Lung (tissue), 12 donors: ENCODE measurements around the gene ABTB1. TPM values are rescaled to one million over a fixed set of nuclear protein-coding genes. Genes with fewer than 3 reads are reported as not detected.

Source experiments
- ATAC-seq: fragments of 200-7000 bp; cut with Tn5 transposase; one replicate; pipeline ENCODE4 v1.9.1; 2020; ENCODE audit warnings: moderate number of reproducible peaks; ENCODE audit not compliant: insufficient read depth, low FRiP score
- DNase-seq, 3 donors: peaks; one replicate each; pipeline ENCODE4 v3.0.0-alpha.2; 2013 to 2017
- H3K27ac ChIP-seq, 2 donors: one replicate each; pipeline ENCODE4 v1.5.1; 2013; ENCODE audit warnings: mild to moderate bottlenecking in 2 of 2, moderate library complexity in 2 of 2, control low read depth in 1 of 2, inconsistent platforms in 1 of 2, low read depth in 1 of 2, low read length in 1 of 2
- H3K27me3 ChIP-seq, 3 donors: one replicate each; pipeline ENCODE4 v1.5.1; 2013; ENCODE audit warnings: low read length in 2 of 3; ENCODE audit not compliant: control insufficient read depth in 3 of 3, insufficient read depth in 3 of 3
- H3K36me3 ChIP-seq, 4 donors: one replicate each; pipeline ENCODE4 v1.5.1; 2013; ENCODE audit warnings: low read length in 4 of 4, mild to moderate bottlenecking in 1 of 4, moderate library complexity in 1 of 4; ENCODE audit not compliant: control insufficient read depth in 4 of 4, insufficient read depth in 4 of 4
- H3K4me1 ChIP-seq, 5 donors: one replicate each; pipeline ENCODE4 v1.5.1; 2013; ENCODE audit warnings: low read length in 5 of 5, mild to moderate bottlenecking in 2 of 5, moderate library complexity in 1 of 5; ENCODE audit not compliant: control insufficient read depth in 5 of 5, insufficient read depth in 5 of 5
- H3K4me3 ChIP-seq: one replicate; pipeline ENCODE4 v1.5.1; 2013; ENCODE audit warnings: mild to moderate bottlenecking, control low read depth, moderate library complexity
- H3K9ac ChIP-seq, 2 donors: one replicate each; pipeline ENCODE4 v1.5.1; 2013; ENCODE audit warnings: low read length in 2 of 2, control low read depth in 1 of 2; ENCODE audit not compliant: insufficient read depth in 1 of 2
- H3K9me3 ChIP-seq, 4 donors: one replicate each; pipeline ENCODE4 v1.5.1; 2013; ENCODE audit warnings: low read length in 3 of 4, mild to moderate bottlenecking in 1 of 4, moderate library complexity in 1 of 4; ENCODE audit not compliant: control insufficient read depth in 4 of 4, insufficient read depth in 3 of 4
- WGBS, 2 donors: extraction: QIAGEN DNeasy Blood & Tissue Kit; methylation state at CpG; one replicate each; pipeline ENCODE4 v1.1.7; 2013; 5-methylcytosine and 5-hydroxymethylcytosine counted together
- polyA plus RNA-seq, 2 donors: library from polyadenylated mRNA; stranded (reverse); fragments of 200-250 nt; gene quantifications; one replicate each; pipeline ENCODE4 v1.2.1, GENCODE V29; 2013
- total RNA-seq, 2 donors: library from RNA; depleted of rRNA in 1 of 2; stranded (reverse); fragments of >200 nt in 1 of 2; gene quantifications; one replicate each; pipeline ENCODE4 v1.2.1, GENCODE V29; 2014 to 2021
- TF ChIP-seq, protein P1 (sequence below): IDR thresholded peaks from 2 replicates; pipeline ENCODE4 v1.5.1; 2012; ENCODE audit warnings: mild to moderate bottlenecking; ENCODE audit errors: control extremely low read depth, extremely low read depth
- donor health status: control.
- donor health status: control.
- donor health status: Bipolar disorder and iron deficiency.
- donor health status: healthy.
- donor health status: DM: yes; HTN: yes; CAD: no.

Gene ABTB1
- total and polyA plus RNA-seq, 4 donors, result 30.7 to 102 (median 48.6) TPM

DNA sequence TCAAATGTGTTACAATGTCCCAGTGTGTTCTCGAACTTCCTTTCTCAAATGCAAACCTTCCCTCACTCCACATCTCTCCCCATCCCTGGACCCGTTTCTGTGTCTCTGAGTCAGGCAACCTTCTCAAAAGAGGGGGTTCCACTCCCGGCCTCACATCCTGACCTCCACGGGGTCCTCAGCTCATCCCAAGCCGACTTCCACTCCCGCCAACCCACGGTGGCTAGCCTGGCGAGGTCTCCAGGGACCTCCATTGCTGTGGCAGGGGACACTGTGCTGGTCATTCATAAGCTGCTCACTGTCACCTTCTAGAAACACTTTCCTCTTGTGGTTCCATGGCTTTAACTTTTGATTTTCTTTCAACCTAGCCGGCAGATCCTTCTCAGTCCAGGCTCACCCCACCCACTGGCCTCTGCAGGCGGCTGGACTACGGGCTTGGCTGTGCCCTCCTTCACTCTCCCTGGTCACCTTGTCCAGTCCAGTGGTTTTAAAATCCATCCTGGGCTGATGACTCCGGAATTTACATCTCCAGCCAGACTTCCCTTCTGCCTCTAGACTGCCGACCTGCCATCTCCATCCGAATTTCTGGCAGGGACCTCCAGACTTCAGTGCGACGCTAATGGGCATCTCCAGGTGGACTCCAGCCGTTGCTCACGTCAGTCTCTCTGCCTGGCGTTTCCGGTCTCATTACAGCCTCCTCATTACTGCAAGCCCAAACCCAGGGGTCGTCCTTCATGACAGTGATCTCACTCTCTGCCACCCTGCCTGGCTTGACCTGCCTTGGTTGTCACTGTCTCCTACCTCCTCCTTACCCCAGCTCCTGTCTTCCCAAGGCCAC lies 20.0 kb downstream of the ABTB1 start:
- TF ChIP-seq, protein P1, sequence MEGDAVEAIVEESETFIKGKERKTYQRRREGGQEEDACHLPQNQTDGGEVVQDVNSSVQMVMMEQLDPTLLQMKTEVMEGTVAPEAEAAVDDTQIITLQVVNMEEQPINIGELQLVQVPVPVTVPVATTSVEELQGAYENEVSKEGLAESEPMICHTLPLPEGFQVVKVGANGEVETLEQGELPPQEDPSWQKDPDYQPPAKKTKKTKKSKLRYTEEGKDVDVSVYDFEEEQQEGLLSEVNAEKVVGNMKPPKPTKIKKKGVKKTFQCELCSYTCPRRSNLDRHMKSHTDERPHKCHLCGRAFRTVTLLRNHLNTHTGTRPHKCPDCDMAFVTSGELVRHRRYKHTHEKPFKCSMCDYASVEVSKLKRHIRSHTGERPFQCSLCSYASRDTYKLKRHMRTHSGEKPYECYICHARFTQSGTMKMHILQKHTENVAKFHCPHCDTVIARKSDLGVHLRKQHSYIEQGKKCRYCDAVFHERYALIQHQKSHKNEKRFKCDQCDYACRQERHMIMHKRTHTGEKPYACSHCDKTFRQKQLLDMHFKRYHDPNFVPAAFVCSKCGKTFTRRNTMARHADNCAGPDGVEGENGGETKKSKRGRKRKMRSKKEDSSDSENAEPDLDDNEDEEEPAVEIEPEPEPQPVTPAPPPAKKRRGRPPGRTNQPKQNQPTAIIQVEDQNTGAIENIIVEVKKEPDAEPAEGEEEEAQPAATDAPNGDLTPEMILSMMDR, result no peak
- ATAC-seq (no peak), DNase-seq (no peak)
- H3K27ac ChIP-seq, result no peak overlapping the region
- no peaks in the 10 kb centered on the region for H3K27me3 ChIP-seq
- no peak overlapping the region for H3K9ac ChIP-seq
- H3K36me3 ChIP-seq, result no peaks in the 10 kb centered on the region
- peaks cover 0 to 28% (median 9%) of the 10 kb centered on the region in 5 donors for H3K4me1 ChIP-seq
- H3K4me3 ChIP-seq, result no peak overlapping the region
- WGBS, 2 donors, result 90 to 96% methylated on average over 21 of the region's 21 CpGs
- no peaks in the 10 kb centered on the region for H3K9me3 ChIP-seq

DNA sequence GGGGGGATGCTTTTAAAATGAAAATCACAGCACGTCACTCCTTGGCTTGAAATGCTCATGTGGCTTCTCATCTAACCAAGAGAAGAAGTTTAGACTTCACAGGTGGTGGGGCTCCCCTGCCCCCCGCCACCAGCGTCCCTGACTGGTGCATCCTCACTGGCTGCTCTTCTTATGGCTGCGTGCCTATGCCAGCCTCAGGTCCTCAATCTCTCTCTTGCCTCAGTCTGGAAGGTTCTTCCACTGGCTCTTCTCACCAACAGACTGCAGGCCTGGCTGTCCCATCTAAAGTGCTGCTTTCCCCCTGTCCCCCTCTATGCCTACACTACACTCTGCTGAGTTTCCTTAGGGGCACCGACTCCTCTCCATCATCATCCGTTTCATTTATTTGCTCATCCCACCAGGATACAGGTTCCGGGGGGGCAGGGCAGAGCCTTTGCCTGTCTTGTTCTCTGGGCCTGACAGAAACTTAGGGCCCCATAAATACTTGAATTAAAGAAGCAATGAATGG lies 20.6 kb downstream of the ABTB1 start:
- no peaks in the 10 kb centered on the region for H3K36me3 ChIP-seq
- no peak overlapping the region for H3K27ac ChIP-seq
- DNase-seq (no peak), ATAC-seq (no peak)
- TF ChIP-seq, protein P1, result no peak
- H3K4me1 ChIP-seq, result peaks cover 0 to 32% (median 16%) of the 10 kb centered on the region in 5 donors
- H3K27me3 ChIP-seq, result no peaks in the 10 kb centered on the region
- H3K9ac ChIP-seq, result no peak overlapping the region
- H3K4me3 ChIP-seq, result no peak overlapping the region
- WGBS, 2 donors, result 94% methylated on average over 7 of the region's 7 CpGs
- no peaks in the 10 kb centered on the region for H3K9me3 ChIP-seq

DNA sequence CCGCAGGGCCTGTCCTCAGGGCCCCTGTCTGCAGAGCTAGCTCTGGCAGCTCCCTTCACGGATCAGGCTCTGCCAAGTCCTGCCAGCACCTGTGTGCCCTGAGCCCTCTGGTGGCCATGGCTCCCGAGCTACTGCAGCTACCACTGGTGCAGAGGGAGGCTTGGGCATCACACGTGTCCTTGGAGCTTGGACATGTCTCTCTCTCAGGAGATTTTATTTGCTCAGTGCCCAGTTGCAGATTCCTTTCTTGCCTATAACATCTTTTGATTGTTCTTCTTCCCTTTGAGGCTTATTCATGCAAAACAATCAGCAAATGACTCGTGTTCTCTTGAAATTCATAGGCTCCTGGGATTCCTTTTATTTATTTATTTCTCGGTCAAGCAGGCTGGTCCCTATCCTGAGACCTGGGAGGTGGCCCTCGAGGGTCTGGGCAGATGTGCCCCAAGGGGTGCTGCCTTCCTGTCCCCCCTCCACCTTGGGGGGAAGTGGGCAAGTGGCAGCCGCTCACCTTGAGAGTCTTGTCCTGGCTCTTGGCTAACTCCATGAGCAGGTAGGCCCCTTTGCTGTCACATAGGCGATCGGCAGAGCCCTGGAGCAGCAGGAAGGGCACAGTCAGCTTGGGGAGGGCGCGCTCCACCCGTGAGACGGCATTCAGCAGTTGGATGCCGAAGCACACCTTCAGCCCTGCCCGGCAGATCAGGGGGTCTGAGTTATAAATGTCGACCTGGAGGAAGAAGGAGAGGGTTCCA lies 21.9 kb downstream of the ABTB1 start:
- H3K4me3 ChIP-seq, result no peak overlapping the region
- H3K9ac ChIP-seq, result no peak overlapping the region
- WGBS, 2 donors, result 86 to 87% methylated on average over 16 to 17 of the region's 17 CpGs
- TF ChIP-seq, protein P1, result no peak
- ATAC-seq, result no peak
- H3K9me3 ChIP-seq, result no peaks in the 10 kb centered on the region
- H3K27me3 ChIP-seq, result no peaks in the 10 kb centered on the region
- DNase-seq, result peak in 1 of 3 donors; percentile 37
- no peaks in the 10 kb centered on the region for H3K36me3 ChIP-seq
- no peak overlapping the region for H3K27ac ChIP-seq
- peaks cover 0 to 41% (median 24%) of the 10 kb centered on the region in 5 donors for H3K4me1 ChIP-seq
